ENCODE results near the gene GALNT17.

GALNT17 gene

DNA sequence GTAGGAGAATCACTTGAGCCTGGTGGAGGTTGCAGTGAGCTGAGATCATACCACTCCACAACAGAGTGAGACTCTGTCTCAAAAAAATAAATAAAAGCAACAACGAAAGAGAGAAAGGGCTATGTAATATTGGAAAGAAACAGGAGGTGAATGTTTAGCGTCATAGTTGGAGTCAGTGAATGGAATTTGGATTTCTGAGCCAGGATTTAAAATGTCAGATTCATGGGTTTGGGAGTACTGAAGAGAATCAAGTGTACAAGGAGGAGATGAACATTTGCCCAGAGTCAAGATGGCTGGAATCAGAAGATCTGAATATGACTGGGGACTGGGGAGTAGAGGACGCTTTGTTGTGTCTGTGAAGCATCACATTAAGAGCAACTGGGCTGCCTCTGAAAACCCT, 366.4 kb downstream of the GALNT17 start:
- no peak for DNase-seq (ENCODE audit: low read depth in 2 of 2)

DNA sequence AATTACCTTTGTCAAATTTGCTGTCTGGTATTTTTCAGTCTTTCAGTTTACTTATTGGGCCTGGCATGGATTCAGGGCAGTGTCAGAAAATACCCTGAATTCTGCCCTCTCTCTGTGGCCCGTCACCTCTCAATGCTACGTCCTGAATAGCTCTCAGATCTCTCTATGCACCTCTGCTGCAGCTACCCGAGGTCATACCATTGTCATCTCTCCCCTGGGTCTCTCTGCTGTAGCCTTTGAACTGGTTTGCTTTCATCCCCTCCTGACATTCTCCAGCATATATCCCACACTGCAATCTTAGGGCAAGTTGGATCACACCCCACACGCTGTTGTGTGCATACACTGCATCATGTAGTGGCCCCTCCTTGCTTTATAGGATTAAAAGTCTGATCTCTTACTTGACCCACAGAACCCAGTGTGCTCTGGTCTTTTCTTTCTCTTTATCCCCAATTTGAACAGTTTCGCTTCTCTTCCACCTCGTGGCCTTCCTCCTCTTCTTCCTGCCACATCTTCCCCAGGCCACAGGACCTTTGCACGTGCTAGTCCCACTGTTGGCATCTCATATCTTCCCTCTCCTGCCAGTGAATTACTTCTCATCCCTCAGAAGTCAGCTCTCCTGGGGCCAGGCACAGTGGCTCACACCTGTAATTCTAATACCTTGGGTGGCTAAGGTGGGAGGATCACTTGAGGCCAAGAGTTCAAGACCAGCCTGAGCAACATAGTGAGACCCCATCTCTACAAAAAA, 372.9 kb downstream of the GALNT17 start:
- no peak for DNase-seq (ENCODE audit: low read depth in 2 of 2)

DNA sequence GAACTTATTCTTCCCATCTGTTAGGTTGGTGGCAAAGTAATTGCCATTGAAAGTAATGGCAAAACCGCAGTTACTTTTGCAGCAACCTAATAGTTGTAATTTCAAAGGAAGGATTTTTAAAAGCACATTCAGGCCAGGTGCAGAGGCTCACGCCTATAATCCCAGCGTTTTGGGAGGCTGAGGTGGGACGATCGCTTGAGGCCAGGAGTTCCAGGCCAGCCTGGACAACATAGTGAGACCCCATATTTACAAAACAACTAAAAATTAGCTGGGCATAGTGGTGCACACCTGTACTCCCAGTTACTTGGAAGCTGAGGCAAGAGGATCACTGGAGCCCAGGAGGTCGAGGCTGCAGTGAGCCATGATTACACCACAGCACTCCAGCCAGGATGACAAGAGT, 374.9 kb downstream of the GALNT17 start:
- no peak for DNase-seq (ENCODE audit: low read depth in 2 of 2)

DNA sequence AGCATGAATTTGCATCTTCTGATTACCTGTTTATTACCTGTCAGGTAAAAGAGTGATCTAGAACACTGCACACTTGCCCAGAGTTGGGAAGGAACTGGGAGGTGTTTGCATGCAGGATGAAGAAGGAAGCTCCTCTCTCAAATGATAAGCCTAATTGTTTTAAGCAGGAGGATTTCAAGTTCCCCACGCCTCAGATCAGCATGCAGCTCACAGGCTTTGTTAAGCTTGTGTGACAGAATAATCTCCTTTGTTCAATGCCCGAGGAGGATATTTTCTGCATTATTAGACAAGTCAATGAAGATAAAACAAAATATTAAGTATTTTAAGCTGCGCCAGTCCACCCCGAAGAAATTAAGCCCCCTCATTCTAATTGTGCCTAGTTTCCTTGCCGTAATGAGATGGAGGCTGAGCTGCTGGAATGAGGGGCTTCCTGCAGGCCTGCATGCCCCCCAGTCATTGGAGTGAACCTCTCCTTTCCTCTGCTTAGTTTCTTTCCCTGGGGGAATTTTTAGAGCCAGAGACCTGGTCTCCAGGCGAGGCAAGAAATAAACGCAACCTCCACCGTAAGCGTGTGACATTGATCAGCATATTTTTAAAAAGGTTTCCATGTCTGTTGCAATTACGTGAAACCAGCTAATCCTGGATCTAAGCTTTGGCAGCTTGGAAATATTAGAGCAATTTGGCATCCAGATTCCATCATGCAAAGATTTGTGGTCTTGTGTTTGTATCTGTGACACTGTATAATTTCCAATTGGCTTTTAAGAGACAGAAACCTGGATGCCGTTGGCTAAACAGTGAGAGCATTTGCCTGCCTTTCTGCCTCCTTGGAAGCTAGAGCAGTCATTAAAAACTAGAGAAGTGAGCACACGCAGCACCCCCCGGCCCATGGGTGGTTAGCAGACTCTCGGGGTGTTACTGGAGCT, 376.0 kb downstream of the GALNT17 start:
- DNase-seq (ENCODE audit: low read depth in 2 of 2): no peak

DNA sequence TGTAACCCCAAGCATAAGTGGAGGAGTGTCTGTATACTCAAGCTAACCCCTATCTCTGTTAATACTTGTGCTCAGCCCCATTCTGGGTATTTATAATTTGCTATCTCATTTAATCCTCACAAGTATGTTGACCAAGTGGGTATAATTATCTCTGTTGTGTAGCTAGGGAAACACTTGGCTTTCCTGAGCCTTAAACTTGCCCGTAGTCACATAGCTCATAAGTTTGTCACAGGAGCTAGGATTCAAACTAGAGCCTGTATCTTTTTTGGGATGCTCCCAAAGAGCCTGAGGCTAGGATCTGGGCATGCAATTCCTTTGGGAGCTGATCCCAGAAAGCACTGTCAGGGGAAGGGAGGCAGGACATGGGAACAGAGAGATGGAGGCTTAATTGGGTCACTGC, 377.4 kb downstream of the GALNT17 start:
- no peak for DNase-seq (ENCODE audit: low read depth in 2 of 2)

DNA sequence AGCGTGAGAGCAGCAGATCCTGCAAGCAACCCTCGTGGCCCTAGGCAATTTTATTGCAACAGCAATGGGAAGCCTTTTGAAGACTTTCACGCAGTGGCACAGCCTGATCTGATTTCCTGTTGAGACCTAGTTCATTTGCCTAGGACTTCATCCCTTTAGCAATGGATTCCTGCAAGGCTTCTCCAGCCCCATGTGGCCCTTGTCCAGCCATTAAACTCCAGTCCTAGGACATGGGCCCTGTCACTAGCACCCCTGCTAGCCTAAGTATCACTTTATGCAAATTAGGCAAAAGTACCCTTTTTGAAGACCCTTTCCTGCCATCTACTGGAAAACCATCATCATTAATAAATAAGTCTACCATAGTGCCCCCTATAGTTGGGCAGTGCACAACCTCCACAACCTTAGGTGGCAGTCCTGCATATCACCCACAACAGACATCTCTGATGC, 379.4 kb downstream of the GALNT17 start:
- DNase-seq (ENCODE audit: low read depth in 2 of 2): no peak

DNA sequence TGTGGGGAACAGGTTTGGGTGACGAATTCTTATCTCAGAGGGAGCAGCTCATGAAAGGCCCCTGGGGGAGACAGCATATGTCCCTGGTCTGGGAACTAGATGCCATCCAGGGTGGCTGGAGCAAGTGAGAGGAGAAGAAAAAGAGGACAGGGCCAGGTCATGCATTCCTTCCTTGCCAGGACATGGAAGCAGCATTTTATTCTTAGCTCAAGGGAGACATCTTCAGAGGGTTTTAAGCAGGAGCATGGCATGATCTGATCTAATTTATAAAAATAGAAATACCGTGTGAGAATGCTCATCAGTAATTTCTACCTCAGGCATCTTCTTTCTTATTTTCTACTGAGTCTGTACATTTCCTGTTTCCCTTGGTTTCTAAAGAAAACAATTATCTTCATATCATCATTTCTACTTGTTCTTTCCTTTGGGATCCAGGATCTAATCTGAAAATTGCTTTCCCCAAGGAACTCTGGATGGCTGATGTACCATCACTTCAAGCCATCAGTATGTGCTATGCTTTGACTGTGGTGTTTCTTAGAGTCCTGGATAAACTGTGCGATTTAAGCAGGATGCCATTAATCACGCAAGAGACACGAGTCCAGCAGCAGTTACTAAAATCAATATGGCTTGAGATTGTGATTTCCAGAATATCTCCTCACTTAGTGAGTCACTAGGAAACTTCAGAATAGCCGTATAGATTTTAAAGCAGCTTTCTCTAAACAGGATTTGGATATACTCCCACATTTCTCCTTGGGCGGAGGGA, 386.2 kb downstream of the GALNT17 start:
- no peak for DNase-seq (ENCODE audit: low read depth in 2 of 2)

DNA sequence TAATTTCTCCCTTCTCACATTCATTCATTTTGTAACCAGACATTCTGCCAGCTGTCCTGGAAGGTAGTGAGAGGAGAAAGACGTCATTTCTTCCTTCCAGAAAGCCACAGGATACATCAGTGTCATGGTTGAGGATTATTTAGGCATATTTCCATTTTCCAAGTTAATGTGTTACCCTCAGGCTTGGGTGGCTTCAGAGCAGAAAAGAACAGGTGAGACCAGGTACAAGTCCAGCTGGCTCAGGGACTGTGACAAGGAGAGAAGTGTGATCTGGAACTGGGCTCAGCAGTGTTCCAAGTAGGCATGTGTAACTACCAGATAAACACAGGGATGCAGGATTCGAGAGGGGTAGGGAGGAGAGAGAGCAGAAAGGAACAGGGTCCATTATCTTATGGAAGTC, 386.9 kb downstream of the GALNT17 start:
- DNase-seq (ENCODE audit: low read depth in 2 of 2): no peak

DNA sequence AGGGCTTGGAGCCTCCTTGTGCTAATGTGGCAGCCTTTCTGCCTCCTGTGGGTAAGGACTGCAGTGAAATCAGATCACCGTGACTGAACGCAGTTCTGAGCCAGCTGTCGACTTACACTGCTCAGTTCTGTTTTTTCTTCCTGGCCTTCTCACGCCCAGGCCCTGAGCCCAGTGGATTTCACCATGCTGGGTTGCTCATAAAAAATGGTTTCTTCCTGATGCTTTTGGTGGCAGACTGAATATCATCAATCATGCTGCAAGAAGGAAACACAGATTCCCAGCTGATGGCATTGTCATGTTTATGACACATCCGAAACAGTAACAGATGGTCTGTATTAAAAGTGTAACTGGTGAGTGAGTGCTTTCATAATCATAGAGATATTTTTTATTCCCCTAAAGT, 389.6 kb downstream of the GALNT17 start:
- DNase-seq (ENCODE audit: low read depth in 2 of 2): no peak

DNA sequence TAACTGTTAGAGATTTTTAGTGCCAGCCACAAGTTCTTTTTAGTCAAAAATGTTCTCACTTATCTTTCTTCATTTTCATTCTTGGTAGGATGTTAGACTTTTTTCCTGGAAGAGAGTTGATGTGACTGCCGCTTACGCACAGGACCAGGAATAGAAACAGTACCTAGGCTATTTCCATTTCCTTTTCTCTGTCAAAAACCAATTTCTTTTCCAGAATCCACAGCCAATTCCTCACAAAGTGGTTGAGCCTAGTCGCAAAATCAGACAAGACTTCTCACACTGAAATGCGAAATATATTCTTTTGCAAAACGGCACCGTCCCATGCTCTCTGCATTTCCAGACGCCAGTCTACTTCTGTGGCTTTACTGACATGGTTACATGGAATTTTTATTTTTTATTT, 394.2 kb downstream of the GALNT17 start:
- DNase-seq (ENCODE audit: low read depth in 2 of 2): no peak

DNA sequence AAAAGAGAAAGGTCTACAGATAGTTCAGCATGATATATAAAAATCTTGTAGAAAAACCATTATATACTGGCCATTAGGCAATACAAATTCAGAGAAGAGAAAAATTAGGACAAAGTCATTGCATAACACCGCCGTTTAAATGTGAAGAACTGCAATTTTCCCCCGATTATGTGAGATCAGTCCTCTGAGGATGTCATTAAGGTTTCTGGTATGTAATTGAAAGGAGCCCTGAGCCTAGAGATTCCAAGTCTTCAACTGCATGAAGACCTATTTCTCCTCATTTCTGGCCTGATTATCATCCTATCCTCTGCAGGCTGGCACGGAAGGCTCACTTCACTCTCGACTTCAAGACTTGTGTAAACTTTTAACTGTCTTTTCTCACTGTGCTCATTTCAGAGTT, 395.3 kb downstream of the GALNT17 start:
- DNase-seq (ENCODE audit: low read depth in 2 of 2): no peak

DNA sequence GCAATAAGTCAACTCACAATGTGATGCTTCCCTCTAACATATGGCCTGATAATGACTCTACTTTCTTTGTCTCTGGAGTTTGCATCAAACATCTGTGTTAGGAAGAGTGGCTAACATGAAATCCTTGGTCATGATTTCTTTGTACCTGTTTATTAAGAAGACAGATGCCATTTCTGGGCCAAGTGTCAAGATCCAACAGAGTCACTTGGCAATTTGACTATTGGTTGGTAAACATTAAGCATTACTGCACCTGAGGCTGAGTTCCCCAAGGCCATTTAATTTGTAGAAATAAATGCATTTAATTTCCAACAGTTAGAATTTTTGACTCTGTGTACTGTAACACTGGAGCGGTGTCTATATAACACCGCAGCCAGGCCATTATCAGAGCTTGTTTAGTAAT, 403.7 kb downstream of the GALNT17 start:
- no peak for DNase-seq (ENCODE audit: low read depth in 2 of 2)

DNA sequence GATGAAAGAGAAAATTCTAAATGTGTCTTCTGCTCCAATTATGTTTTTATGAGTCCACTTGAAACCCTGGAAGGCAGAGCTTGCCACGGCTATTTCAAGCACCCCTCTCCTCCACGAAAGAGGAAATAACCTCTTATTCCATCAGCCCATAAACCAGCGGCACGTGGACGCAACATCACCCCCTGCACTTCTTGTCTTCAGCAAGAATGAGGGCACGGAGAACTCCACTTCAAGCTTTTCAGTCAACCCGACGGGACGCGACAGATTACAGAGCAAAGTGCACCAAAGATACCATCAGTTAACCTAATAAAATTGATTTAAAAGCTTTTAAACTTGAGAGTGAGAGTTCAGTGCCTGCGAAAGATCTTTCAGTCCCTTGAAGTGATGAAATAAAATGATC, 406.3 kb downstream of the GALNT17 start:
- no peak for DNase-seq (ENCODE audit: low read depth in 2 of 2)

DNA sequence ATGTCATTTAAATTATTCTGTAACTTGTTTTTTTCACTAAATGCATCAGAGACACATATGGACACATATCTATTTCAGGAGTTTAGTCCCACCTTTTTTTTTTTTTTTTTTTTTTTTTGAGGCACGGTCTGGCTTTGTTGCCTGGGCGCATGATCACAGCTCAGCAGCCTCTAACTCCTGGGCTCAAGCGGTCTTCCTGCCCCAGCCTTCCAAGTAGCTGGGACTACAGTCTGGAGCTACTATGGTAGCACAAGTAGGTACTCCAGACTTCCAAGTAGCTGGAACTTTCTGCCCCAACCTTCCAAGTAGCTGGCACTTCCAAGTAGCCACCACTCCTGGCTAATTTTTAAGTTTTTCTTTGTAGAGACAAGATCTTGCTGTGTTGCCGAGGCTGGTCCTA, 407.7 kb downstream of the GALNT17 start:
- no peak for DNase-seq (ENCODE audit: low read depth in 2 of 2)

DNA sequence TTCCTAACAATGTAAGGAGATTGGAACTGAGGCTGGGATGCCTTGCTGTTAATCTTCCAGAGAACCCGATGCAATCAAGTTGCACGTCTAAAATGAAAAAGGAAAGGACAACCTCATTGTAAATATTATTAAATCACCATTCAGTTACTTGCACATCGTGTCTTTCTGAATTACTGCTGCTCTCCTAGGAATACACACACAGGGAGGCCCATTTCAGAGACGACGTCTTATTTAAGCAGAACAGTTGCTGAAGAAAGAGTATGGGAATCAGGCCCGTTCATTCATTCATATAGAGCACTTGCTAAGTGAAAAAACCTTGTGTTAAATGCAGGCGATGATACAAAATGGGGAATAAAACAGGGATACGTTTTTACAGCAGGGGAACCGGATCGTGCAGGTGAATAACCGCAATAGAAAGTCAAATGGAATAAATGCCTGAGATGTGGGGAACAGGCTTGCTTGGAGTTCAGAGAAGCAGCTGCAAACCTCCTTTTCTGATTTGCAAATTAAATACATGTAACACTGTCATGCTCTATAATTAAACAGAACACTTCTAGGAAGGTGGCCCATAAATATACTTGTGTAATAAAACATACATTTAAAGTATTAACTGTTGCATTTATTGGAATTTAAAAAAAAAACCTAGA, 409.9 kb downstream of the GALNT17 start:
- DNase-seq (ENCODE audit: low read depth in 2 of 2): no peak

DNA sequence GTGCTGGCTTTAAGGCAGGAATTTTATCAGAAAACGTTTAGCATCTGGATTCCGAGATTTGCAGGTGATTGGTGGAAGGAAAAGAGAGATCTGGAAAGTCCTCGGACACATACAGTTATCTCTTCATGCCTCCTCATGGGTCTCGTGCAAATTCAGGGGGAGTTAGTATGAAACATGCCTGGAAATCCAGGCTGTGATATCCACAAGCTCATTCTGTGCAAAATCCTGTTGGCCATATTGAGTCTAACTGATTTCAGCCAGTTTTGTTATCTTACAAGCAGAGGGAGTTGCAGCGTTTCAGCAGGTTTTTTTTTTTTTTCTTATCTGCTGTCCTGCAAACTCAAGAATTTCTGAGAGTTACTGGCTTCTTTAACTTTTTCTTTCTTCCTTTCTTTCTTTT, 411.5 kb downstream of the GALNT17 start:
- no peak for DNase-seq (ENCODE audit: low read depth in 2 of 2)

DNA sequence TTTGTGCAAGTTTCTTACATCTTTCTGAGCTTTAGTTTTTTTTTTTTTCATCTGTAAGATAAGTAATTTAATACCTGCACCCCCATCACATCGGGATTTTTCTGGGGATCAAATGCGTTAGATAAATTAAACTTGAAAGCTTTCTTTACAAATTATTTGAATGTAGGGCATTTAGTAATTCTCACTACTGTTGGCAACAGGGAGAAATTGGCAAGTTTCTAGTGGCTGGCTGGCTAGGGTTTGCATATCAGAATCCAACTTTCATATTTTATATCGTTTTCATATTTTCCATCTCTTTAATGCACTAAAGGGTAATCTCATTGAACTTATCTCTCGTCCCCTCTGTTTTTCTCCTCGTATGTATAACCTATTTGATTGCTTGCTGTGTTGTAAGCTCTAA, 412.9 kb downstream of the GALNT17 start:
- no peak for DNase-seq (ENCODE audit: low read depth in 2 of 2)

DNA sequence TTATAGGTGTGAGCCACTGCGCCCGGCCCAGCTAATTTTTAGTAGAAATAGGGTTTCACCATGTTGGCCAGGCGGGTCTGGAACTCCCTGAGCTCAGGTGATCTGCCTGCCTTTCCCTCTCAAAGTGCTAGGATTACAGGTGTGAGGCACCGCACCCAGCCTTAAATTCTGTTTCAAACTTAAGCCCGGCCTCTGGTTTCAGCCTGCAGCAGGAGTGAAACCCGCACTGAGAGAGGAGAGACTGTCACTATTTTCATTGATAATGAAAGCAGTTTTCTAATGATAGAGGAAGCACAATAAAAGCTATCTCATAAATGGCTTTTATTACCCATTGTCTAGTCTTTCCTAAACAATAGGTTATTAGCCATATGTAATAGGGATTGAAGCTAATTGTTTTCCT, 415.5 kb downstream of the GALNT17 start:
- DNase-seq (ENCODE audit: low read depth in 2 of 2): no peak

DNA sequence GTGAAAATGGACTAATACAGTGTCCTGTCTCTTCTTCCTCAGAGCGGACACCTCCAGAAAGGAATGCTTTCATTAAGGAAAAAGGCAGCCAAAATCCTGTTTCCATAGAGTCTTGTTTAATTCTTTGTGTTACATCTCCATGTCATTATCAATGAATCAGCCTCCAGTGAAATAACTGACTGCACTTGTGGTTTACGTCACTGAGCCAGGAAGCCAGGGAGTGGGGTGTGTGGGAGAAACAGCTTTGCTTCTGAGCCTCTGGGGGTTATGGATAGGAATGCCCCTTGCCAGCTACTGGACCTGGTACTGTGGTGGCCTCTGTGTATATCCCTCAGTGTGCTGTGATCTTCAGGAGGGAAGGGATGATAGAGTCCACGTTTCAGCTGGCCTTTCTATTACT, 416.8 kb downstream of the GALNT17 start:
- no peak for DNase-seq (ENCODE audit: low read depth in 2 of 2)

DNA sequence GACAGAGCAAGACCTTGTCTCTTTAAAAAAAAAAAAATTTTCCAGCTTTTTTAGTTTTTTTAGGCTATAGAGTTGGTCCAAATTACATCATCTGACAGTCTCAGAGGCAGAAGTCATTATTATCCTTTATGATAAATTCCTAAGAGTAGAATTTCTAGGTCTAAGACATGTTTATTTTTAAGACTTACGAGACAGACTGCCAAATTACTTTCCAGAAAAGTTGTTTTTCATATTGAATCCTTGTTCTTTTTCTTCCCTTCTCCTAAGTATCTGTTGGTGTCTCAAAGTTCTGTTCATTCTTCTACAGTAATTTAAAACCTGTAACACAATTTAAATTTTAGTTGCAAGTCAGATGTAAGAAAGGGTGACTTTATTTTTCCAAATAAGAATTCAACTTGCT, 421.4 kb downstream of the GALNT17 start:
- no peak for DNase-seq (ENCODE audit: low read depth in 2 of 2)

DNA sequence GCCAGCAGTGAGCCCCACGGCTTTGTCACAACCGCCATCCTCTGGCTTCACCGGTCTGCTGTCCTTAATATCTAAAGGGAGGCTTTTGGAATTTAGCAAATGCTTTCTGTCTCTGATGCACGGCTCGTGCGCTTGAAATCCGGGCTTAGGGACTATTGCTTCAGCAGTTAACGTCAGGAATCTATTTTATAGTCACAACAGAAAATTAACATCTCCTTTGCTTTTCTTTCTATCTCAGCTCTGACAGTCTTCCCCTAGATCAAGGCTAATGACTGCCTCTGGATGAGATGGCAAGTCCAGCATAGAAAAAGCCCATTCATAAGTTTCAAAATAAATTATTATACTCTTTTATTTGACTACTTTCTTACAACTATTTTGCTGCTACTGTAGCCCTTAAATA, 423.8 kb downstream of the GALNT17 start:
- DNase-seq (ENCODE audit: low read depth in 2 of 2): no peak
